Inferior parietal cortex (tissue), 1 donor: ENCODE data around the gene SLC5A12.

ENCODE experiments used
- DNase-seq: peaks from one replicate; pipeline ENCODE4 v3.0.0-alpha.2; 2016; ENCODE audit errors: extremely low spot score

Gene SLC5A12

DNA sequence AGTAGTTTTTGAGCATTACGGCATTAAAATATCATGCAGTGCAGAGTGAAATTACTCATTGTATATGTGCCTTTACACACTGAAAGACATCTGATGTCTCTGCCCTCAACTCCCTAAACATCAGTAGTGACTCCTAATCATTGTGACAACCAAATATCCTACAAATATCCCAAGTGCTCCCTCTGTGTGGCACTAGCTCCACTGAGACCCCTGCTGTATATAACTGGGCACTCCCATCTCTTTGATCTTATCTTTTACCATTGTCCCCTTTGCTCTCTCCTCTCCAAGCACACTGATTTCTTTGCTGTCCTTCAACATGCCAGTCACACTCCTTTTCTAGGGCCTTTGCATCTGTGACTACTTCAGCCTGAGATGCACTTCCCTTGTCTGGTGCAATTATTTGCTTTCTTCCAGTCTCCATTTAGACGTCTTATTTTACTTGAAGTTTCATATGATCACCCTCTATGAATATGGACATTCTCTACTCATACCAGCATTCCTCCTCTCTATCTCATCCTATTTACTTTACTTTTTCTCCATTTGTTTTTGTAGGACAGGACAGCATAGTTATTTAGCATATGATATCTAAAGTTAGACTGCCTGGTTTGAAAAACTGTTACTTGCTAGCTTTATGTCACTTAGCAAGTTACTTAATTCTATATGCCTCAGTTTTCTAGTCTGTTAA, 2.4 kb downstream of the SLC5A12 start:
- no peak for DNase-seq

DNA sequence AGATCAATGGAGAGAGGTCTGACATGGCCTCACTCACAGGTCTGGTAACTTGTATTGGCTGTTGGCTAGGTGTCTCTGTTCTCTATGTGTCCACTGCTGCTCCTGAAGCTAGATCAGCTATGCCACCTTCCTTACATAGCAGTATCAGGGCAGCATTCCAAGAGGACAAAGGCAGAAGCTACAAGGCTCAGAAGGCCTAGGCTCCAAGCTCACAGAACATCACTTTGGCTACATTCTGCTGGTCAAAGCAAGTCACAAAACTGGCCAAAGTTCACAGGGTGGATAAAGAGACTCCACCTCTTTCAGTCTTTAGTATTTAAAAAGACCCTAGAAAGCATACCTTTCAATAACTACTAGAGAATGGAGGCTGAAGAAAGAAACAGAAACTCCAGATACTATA, 4.1 kb downstream of the SLC5A12 start:
- DNase-seq, result no peak

DNA sequence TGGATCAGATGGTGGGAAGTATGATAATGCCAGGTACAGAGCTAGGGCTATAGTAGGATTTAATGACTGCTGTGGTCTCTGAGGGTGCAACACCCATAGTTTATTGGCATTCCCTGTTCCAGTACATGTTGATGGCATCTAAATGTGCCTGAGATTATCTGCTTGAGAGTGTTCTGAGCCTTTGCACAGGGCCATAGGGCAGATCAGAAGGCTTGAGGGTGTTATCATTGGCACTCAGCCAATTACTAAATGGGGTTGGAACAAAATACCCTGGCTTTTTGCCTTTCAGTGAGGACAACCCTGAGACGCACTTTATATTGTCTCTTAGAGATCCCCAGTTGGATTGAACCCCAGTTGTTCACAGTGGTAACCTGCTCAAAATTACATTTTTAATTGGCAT, 6.7 kb downstream of the SLC5A12 start:
- no peak for DNase-seq

DNA sequence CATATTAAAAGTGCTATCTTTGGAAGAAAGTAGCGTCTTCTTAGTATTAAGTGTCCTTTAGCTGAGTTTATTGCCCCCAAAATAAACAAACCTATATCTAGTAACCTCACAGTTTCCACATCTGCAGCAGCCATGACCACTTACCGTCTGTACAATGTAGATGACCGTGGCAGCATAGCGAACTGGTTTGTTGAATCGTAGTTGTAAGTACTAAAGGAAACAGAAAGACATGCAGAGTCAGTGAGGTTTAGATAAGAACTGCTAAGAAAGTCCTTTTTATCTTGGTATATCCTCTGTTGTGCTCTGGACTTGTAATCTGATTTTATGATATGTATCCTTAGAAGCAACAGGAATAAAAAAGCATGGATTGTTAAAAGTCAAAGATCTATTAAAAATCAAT, 9.4 kb downstream of the SLC5A12 start:
- no peak for DNase-seq

DNA sequence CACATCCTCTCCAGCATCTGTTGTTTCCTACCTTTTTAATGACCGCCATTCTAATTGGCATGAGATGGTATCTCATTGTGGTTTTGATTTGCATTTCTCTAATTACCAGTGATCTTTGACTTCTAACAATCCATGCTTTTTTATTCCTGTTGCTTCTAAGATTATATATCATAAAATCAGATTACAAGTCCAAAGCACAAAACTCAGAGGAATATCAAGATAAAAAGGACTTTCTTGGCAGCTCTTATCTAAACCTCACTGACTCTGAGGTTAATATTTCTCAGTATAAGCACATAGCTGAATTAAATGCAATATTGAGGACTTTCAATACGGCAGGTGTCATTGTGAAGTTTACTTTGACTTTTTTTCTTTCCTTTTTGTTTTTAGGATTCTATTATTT, 11.4 kb downstream of the SLC5A12 start:
- DNase-seq, result no peak

DNA sequence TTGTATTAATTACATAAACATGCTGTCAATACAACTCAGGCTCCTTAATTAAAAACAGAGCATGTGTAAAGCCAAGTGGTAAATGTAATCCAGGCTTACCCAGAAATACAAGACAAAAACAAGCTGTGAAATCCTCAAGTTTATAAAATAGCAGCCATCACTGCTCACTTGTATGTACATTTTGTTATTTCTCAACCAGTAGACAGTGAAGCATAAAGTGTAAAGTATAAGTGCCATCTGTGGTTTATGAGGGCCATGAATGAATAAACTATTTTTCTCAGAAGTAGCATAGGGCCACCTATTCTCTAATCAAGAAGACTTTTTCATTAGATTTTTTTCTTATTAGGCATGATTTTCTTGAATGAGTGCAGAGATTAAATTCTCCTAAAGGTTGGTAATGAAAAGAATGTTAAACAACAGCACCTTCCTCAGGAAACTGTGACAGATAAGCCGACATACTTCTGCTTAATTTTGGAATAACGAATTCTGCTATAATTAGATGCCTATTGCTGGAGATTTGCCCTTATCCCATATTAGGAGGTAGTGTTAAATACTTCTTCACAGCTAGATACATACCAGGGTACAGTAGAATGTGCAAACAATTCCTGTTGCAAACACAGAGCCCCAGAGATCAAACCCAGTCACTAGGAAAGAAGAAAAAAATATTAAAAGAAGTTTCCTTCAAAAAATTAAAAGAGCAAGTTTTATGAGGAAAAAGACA, 13.0 kb downstream of the SLC5A12 start:
- DNase-seq, result no peak

DNA sequence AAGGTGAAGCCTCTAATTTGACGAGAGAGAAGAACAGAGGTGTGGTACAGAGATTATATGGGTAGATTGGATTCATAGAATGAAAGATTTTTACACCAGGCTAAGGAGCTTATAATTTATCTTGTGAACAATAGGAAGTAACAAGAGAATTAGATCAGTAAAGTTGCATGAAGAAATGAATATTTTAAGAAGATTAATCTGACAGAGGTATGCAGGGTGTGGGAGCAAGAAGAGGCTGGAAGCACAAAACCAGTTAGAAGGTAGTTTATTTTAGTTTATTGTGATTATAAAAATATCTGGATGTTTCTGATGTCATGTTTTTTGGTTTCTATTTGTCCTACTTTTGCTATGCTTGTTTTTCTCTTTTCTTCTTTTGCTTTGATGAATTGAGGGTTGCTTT, 15.7 kb downstream of the SLC5A12 start:
- DNase-seq, result no peak

DNA sequence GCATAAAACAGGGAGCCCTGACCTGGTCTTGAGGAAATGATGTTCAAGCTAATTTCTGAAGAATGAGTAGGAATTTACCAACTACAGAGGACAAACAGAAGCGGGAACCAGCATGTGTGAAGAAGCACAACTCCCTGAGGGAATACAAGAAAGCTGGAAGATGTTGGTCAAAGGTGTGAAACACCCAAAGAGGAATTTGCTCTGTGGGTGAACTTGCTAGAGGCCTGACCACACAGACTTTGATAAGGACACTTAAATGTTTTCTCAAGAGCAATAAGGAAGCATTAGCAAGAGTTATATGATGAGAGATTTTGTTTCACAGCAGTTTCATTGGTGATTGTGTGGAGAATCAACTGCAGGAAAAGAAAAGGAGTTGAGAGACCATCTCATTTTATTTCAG, 17.6 kb downstream of the SLC5A12 start:
- DNase-seq, result no peak

DNA sequence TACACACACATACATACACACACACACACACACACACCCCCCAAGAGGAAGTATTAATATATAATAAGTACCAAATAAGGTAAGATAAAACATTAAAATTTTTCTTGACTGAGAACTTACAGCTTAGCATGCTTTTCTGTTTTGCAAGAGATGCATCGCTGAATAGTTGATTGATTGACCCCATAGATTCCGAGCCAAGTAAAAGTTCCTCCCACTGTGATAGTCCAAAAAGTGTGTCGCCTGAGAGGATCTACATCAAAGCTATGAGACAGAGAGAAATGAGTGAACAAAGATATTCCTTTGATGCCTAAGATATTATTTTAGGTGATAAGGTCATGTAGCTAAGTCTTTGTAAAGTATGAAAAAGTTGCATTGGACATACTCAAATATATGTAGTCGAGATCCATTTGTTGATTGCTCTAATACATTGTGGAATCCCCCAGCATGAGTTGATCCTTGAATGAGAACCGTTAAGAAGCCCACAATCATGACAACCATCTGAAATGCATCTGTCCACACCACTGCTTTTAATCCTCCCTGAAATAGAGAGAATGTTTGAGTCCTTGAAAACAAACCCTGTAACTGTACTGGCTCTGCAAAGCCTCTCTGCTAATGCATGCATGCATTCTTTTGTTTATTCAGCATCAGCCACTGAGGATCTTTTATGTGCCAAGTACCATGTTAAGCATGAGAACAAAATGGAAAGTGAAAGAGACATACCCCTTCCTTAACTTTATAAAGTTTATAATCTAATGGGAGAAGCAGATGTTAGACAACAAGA, 18.3 kb downstream of the SLC5A12 start:
- no peak for DNase-seq

DNA sequence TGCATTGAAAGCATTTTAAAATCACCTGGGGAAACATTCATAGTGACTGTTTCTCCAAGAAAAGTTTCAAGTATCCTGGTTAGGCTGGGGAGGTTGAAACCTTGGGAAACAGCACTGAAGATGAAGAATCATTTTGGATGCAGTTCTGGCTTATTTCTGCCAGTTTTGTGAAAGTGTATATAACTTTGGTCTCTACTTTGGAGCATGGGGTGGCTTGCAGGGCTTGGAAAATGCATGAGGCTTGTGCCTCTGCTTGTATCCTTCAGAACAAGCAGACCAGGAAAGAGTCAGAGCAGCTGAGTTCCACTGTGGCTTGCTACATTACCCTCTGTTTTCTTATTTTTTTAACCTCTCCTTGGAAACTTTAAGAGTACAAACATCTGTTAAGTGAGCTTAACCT, 19.5 kb downstream of the SLC5A12 start:
- DNase-seq, result no peak

DNA sequence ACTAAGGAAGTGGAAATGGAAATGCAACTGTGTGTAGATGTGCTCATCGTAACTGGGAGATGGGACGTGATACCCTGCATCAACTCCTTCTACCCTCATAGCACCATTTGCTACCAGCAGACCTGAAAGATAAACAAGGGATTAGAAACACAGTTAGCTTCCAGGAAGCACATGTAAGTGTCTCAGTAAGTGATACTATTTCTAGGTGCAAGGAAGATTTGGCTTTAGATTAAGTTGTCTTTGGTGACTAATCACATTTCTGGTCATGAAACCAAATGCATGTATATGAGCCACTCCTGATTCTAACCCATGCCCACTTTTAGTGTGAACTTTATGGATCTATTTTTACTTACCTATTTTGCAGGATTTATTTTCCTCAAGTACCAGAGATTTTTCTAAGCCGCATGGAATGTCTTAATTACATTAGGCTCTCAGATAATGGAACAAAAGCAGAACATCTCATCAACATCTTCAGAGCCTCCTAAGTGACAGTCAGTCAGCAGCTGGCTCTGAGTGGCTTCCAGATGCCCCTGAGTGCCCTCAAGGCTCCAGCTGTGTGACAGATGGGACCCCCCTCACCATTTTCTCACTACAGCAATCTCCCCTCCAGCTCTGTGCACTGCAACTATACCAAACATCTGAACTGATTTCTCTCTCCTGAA, 21.2 kb downstream of the SLC5A12 start:
- DNase-seq, result no peak

DNA sequence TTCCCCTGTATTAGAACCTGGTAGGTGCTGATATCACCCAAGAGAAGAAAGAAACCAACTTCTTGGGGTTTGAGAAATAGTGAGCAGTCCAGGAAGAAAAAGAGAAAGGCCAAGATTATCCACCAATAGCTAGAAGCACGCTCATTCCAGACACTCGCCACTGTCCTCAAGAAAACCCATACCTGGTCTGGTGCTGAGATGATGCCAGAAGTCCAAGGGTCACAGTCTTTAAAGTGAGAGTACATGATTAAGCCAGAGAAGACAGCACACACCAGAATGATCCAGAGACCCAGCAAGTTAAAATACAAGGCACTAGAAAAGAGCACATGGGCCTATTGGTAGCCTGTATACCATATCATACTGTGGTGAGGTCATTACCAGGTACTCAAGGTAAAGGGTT, 23.6 kb downstream of the SLC5A12 start:
- DNase-seq, result no peak

DNA sequence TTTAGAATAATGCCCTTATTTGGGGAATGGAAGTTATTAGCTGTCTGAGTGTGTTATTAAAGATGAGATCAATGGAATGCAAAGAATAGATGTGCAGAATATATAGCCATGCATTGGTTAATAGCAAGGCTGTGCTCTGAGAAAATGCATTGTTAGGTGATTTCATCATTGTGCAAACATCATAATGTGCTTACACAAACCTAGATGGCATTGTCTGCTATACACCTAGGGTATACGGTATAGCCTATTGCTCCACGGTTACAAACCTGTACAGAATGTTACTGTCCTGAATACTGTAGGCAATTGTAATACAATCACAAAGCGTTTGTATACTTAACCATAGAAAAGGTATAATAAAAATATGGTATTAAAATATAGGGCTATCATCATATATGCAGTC, 25.5 kb downstream of the SLC5A12 start:
- no peak for DNase-seq

DNA sequence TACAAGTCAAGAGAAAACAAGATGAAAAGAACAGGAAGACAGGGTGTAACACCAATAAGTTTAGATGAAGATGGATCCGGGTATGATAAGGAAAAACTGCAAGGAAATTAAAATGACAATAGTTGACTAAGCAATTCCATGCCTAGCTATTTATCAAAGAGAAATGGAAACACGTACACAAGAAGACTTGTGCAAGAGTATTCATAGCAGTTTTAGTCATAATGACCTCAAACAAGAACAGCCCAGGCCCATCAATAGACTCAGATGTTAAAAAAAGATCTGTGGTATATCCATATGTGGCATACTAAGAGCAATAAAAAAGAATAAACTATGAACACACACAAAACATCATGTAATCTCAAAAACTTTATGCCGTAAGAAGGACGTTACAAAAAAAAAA, 33.2 kb downstream of the SLC5A12 start:
- no peak for DNase-seq

DNA sequence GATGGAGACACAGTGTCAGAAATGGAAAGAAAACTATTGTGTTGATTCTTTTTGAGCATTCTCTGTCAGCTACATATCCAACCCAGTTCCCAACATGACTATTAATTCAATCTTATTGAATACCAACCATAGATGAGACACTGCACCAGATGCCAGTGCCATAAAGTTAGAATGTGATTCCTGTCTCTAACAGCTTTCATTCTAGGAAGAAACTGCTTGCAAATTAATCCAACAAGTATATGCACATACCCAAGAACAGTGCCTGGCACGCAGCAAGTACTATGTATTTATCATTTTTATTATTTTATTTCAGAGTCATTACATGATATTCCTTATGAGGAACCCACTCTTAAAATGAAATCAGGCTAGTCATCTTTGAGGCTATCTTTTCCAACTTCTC, 34.5 kb downstream of the SLC5A12 start:
- DNase-seq, result no peak

DNA sequence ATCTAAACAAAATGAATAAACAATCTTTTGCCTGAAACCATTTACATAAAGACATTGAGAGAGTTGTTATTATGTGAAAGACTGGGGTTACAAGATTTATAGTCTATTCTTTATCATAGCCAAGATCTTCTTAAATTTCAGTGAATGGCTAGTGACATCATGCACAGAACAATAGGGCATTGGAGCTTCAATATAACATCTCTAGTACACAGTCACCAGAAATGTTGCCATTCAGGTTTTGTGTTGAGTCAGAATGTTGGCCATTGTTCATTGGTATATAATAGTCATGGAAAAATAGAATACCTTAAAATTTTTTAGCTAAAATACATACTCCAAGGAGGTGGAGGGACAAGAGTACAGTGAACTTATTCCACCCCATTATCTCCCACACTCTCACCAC, 44.3 kb downstream of the SLC5A12 start:
- no peak for DNase-seq

DNA sequence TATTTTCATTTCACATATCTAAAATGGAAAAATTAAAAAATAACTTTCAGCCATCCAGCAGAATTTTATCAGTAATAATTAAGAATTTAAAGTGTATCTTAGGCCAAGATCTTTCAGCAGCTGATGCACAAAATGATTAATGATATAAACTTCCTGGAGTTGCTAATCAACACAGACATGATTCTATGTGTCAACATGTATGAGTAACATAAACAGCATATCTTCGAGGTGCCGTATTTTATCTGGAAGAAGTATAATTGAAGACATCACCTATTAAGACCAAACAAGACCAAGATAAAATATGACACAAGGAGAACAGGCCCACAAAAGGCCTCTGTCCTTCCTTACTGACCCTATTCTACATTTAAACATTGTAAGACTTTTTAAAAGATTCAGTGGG, 45.2 kb downstream of the SLC5A12 start:
- DNase-seq, result no peak

DNA sequence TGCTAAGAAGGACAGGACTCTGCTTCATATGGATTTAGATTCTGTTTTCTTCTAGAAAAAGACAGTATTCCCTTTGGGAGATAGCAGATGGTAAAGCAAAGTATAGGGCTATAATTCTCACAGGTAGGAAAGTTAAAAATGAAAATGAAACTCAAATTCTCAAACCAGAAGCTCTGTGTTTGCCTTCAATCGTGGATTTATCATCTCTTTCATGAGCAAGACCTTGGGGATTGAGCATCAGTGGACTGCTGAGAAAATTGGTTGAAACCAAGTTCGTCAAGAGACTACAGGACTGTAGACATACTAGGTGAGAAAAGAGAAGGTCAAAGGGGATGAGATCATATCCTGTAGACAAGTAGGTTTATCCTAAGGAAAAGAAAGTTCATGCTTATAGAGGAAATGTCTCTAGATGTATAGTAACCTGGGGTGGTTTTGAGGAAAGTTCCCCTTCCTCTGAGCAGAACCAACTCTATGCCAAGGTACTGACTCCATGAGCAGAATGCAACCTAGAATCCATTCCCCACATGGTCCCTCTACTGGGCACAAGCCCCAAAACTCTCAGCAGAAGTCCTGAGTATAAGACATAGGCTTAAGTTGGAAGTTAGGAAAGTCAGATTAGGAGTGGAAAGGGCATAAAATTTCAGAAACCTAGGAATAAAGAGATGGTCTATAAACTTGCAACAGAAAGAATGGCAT, 46.5 kb downstream of the SLC5A12 start:
- DNase-seq, result no peak

DNA sequence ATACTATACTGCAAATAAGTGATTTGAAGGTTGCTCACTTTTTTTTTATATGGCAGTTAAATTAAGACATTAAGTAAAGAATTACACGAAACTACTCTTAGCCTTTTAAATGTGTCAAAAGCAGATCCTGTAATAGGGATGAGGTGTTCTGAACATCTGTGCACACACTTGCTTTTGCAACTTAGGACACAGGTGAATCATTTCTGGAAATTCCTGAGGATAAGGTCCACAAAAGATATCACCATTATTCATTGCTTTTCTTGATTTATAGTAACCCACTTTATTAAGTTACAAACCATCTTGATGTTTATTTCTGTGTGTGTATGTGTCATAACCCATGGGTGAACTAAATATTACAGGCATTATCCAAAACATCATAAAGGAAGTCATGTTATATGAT, 55.9 kb downstream of the SLC5A12 start:
- DNase-seq, result no peak

DNA sequence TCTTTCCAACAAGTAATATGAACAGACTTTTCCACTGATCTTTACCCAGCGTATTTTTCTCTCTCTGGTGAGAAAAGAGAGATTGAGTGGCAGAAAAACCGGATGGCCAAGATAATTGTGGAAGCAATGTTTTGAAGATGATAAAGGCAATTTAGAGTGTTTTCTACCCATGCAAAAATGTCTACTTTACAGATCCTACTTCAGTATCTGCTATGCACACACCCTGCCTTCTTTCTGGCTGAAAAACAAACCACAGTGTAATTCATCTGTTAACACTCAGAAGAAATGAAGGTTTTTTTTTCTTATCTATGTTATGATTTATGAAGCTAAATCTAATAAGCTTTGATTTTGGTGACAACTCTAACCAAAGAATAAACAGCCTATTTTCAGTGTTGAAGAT, 56.8 kb downstream of the SLC5A12 start:
- DNase-seq, result no peak

DNA sequence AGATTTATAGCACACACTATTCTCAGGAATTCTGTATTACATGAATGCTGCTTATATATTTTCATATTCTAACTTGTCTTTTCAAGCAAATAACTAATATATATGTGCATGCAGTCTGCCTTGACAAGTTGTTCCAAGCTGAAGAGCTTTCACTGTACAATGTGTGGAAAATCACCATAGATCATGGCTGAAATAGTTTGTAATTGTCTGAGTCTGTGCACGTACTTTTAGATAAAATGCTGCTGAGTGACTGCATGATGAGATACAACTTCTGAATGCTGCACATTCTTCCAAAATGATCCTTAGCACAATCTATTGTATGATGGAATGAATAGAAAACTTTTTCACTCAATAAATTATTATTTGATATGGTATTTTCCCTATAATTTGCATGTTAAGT, 58.9 kb downstream of the SLC5A12 start:
- DNase-seq, result no peak

DNA sequence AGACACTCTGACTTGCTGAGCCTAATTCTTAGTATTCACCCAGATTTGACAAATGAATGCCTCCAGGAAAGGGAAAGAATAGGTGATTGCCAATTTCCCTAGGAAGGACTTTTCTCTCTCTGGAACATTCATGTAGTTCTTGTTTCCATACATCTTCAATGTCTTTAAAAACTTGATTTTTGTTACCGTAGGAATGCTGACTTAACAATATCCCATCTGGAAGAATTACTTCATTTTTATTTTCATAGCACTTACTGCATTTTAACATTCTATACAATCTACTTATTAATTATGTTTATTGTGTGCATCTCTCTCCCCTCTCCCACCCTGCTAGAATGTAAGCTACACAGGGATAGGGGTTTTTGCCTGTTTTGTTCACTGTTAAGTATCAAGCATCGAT, 66.6 kb downstream of the SLC5A12 start:
- no peak for DNase-seq
